ENCODE results near the gene TSPAN4.

TSPAN4 gene

GRCh38 chr11:868394-868793 is 25.7 kb downstream of the TSPAN4 start:
- no peak for DNase-seq

GRCh38 chr11:868802-869201 is 26.1 kb downstream of the TSPAN4 start:
- DNase-seq = no peak

GRCh38 chr11:869399-870126 is 26.9 kb downstream of the TSPAN4 start:
- DNase-seq = no peak

GRCh38 chr11:870127-870413 is 27.4 kb downstream of the TSPAN4 start:
- DNase-seq = no peak

GRCh38 chr11:870418-870817 is 27.8 kb downstream of the TSPAN4 start:
- no peak for DNase-seq

GRCh38 chr11:871472-871871 is 28.8 kb downstream of the TSPAN4 start:
- DNase-seq = no peak

- DNase-seq = no peak
Observed at GRCh38 chr11:872799-873198, 30.1 kb downstream of the TSPAN4 start.

DNA sequence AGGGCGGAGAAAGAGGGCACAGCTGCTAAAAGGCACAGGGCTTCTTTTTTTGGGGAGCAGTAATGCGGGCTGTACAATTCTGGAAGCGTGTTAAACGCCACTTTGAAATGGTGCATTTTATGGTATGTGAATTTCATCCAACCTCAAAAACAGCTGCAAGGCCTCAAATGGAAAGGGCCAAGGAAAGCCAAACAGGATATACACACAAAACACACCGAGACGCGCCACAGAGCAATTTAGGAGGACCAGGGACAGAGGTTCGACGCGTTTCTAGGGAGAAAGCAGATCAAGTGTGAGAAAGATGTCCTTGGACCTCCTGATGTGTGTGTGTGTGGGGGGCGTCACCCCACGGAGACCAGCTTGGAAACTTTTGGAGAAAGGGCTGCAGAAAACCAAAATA is 31.1 kb downstream of the TSPAN4 start:
- DNase-seq = no peak

DNA sequence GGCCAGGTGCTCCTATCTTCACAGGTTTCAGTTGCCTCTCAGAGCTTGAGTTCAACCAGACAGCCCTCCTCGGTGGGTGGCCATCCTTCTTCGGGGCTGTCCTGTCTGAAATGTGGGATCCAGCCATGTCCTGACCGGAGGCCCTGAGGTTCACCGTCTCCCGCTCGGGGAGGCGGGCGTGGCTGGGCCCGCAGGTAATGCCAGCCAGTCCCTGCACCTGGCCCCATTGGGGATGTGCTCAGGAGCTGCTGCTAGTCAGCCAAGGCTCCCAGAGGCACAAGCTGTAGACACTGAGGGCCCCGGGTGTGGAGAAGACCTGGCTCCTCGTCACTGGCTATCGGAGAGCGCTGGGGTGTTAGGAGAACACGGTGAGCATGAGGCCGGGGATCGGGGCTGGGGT is 32.6 kb downstream of the TSPAN4 start:
- no peak for DNase-seq

DNA sequence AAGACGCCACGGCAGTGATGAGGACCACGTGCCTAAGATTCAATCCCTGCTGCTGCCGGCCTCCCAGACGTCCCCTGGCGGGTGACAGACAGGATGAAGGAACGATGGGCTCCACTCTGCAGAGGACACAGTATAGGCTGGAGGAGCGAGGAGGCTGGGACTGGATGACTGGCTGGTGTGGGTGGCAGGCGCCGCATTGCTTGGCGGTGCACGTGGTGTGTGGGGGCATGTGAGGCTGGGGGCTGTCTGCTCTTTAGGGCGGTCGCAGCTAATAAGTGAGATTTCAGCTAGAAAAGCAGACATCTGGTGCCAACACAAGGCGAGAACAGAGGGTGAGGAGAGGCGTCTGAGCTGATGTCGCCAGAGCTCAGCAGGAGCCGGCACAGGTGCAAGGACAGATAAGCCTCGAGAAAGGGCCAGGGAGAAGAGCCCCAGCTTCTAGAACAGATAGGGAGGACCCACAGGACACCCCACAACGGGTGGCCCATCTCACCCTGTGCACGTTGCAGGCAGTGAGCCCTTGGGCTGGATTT is 33.2 kb downstream of the TSPAN4 start:
- DNase-seq = no peak

DNA sequence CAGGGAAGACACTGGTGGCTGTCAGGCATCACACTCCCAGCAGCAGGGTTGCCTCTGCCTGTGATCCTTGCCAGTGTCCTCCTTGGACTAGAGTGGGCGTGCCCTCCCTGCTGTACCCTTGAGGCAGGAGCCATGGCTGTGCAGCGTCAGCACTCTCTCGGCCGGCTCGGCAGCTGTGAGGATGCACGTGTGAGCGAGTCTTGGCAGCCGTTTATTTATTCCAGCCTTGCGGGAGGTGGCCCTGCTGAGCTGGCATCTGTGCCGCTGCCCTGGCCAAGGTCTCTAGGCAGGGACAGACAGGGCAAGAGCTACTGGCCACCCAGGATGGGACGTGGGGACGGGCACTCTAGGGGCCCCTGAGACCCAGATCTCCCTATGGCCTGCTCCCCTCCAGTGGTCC is 33.9 kb downstream of the TSPAN4 start:
- DNase-seq = peak in 1 of 2 donors; percentile 35

DNA sequence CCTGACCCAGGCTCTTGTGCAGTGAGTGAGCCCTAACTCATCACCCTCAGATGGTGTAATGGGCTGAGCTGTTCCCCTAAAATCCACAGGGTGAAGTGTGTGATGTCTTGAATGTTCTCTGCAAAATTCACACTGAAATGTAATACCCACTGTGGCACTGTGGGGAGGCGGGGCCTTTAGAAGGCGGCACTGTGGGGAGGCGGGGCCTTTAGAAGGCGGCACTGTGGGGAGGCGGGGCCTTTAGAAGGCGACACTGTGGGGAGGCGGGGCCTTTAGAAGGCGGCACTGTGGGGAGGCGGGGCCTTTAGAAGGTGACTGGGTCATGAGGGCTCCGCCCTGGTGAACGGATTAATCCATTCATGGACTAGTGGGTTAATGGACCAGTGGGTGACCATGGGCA is 34.9 kb downstream of the TSPAN4 start:
- no peak for DNase-seq

DNA sequence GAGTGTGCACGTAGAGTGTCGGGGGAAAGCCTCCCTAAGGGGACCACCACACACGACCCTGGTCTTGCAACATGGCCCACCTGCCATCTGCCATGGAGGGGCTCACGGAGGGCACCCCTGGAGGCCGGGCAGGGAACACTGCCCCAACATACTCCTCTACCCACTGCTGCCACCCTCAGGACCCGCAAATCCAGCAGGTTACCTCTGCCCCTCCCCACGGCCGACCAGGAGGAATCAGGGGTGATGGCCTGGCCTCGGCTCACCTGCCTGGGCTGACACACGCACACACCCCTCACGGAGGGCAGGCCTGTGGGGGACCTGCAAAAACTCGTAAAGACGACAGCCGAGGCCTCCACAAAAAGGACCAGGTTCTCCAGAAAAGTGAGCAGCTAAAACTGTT is 37.8 kb downstream of the TSPAN4 start:
- no peak for DNase-seq

DNA sequence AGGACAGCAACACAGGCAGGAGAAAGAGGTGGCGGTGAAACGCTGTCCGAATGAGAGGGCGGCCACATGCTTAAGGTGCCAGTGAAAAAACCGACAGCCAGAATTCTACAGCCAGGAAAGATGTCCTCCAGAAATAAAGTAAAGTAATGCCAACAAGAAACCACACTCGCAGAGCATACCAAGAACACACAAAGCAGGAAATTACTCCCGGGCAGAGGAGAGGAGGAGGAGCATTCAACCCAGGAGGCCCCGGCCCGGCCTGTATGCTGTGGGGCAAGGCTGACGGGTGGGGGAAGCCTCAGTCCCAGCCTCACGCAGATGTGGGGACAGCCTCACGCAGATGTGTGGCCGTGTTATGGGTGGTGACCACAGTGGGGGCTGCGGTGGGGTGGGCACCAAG is 39.9 kb downstream of the TSPAN4 start:
- DNase-seq = no peak

DNA sequence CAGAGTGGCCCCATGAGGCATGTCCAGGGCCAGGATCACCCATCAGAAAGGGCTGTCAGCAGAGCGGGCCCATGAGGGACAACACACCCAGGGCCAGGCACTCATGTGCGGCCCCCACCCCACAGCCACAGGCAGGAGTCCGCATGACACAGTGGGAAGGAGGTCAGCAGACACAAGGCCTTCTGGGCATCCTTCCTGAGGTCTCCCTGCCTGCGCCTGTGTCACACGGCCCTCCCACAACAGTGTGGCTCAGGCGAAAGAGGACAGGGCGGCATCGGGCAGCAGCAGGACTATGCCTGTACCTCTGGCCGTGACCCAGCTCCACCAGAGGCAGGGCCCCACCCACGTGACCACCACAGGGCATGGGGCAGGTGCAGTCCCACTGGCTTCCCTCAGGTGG is 40.9 kb downstream of the TSPAN4 start:
- DNase-seq = no peak

GRCh38 chr11:884578-885070 is 42.0 kb downstream of the TSPAN4 start:
- no peak for DNase-seq

GRCh38 chr11:886568-886967 is 43.9 kb downstream of the TSPAN4 start:
- no peak for DNase-seq

DNA sequence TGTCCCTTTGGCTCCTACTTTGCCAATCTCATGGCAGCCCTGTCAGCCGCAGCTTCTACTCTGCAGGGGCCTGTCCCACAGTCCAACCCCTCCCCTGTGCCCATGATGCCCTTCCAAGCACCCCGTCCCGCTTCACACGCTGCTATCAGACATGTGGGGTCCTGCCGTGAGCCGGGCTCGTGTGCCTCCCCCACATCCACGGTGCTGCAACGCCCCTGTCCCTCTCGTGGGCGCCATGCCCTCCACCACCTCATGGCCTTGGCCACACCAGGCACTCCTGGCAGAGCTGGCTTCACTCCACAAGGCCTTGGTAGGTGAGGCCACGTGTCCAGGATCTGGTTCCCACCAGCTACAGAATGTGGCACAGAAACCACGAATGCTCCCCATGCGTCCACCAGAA is 44.9 kb downstream of the TSPAN4 start:
- no peak for DNase-seq

DNA sequence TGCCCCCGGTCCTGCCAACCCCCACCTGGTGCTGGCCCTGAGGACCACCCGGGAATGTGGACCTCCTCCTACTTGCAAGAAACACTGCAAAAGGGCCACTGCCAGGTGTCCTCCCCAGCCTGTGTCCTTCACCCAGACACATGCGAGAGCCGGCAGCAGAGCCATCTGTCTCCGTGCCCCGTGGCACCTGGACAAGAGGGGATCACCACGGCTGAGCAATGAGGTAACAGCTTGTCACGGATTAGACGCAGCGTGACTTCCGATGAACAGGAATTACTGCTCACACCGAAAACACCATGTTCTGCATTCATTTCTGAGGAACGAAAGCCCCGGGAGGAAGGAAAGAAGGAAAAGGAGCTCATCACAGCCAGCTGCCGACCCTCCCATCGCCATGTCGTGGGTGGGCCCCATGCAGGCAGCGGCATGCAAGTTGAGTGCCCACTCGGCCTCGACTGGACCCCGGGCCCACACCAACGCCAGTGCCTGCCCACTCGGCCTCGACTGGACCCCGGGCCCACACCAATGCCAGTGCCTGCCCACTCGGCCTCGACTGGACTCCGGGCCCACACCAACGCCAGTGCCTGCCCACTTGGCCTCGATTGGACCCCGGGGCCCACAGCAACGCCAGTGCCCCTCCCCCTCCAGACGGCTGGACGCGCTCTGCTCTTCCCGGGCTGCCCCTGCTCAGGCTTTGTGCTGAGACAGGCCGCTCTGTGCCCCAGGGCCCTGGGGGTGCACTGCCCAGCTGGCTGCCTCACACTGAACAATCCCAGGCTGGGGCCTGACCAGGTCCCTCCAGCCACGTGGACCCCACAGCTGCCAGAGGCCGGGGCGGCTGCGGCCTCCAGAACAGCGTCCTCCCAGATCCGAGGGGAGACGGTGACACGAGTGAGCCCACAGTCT is 45.9 kb downstream of the TSPAN4 start:
- DNase-seq = no peak

DNA sequence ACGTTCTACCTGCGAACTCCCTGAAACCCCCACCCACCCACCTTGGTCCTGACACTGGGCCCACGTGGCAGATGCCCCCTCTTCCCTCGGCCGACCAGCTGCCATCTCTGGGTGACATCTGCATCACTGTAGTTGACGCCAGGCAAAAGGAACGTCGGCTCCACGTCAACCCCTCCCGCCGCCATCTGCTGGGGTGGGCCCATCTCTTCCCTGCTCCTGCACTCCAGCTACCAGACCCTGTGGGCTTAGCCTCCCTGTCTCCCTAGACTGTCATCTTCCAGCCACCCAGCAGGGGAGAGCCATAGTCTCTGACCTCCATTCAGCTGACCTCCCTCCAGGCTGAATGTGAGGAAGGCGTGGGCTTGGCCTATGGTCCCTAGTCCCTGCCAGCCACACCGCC is 46.6 kb downstream of the TSPAN4 start:
- no peak for DNase-seq

DNA sequence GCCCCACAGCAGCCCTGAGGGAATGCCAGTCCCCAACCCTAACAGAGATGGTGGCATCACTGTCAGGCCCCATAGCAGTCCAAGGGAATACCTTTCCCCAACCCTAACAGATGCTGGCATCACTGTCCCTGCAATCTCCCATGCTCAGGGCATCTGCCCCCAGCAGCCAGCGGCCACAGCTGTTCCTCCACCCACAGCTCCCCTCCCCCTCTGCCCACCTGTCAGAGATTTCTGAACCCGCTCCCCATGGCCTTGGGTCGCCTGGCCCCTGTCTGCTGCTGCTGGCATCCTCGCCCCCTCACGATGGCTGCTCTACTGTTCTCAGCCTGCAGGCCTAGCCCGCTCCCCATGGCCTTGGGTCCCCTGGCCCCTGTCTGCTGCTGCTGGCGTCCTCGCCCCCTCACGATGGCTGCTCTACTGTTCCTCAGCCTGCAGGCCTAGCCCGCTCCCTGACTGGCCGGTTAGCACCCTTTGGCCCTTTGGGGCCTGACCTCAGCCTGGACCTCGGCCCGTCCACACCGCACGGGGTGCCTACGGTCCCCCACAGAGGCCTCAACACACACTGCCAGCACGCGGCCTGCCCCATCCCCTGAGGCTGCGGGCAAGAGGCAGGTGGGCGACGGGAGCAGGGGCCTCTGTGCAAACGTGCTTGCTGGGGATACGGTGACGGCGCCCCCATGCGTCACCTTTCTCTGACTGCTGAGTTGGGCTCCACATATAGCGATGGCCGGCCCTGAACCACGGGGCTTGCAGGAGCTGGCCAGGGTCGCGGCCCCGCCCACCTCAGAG is 47.2 kb downstream of the TSPAN4 start:
- DNase-seq = no peak

GRCh38 chr11:890794-891540 is 48.3 kb downstream of the TSPAN4 start:
- DNase-seq = no peak
